Gastrocnemius medialis (tissue), 4 donors: ENCODE results near the gene PDZD7.

Source experiments
- POLR2A ChIP-seq, 2 donors: fragments of 450-650 bp; IDR thresholded peaks; one replicate each; pipeline ENCODE4 v1.6.1; 2017; ENCODE audit warnings: antibody characterized with exemption in 2 of 2, mild to moderate bottlenecking in 2 of 2, moderate library complexity in 2 of 2
- TF ChIP-seq, protein P1 (sequence below), 5 experiments: fragments of 450-650 bp in 3 of 5; fragments of 200-600 bp in 2 of 5; sonication (generic) in 2 of 5; IDR thresholded peaks in 4 of 5; conservative IDR thresholded peaks in 1 of 5; 1 replicate in 4 of 5; 2 replicates in 1 of 5; pipeline ENCODE4 v1.5.1; 2016 to 2019; ENCODE audit warnings: antibody characterized with exemption in 5 of 5, mild to moderate bottlenecking in 3 of 5, moderate library complexity in 3 of 5

DNA sequence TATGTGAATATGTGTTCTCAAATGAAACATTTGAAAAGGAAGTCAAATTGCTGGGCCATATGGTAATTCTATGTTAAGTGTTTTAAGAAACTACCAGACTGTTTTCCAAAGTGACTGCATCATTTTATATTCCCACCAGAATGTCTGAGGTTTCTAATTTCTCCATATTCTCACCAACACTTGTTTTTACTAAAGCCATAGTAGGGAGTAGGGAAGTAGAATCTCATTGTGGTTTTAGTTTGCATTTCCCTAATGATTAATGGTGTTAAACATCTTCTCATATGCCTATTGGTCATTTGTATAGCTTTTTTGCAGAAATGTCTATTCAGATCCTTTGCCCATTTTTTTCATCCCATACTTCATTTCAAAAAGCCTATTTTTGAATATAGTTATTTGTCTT is 70.7 kb downstream of the PDZD7 start:
- TF ChIP-seq, protein P1, sequence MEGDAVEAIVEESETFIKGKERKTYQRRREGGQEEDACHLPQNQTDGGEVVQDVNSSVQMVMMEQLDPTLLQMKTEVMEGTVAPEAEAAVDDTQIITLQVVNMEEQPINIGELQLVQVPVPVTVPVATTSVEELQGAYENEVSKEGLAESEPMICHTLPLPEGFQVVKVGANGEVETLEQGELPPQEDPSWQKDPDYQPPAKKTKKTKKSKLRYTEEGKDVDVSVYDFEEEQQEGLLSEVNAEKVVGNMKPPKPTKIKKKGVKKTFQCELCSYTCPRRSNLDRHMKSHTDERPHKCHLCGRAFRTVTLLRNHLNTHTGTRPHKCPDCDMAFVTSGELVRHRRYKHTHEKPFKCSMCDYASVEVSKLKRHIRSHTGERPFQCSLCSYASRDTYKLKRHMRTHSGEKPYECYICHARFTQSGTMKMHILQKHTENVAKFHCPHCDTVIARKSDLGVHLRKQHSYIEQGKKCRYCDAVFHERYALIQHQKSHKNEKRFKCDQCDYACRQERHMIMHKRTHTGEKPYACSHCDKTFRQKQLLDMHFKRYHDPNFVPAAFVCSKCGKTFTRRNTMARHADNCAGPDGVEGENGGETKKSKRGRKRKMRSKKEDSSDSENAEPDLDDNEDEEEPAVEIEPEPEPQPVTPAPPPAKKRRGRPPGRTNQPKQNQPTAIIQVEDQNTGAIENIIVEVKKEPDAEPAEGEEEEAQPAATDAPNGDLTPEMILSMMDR (IDR thresholded peaks at IDR 0.05 in 4 of 5, conservative IDR thresholded peaks at IDR 0.05 in 1 of 5) = no peak
- no peak for TF ChIP-seq POLR2A (IDR thresholded peaks at IDR 0.05)
